HG03139 (cell line): Measurements from ENCODE around the gene TAS1R2.
"Not testable (repeated sequence)": the region's sequence is repeated elsewhere in the genome, so short reads cannot be mapped to it uniquely, and the experiment has no call there.

ENCODE experiments used
- ATAC-seq: cut with Tn5 transposase; IDR thresholded peaks from one replicate; pipeline ENCODE4 v1.9.1; 2021; ENCODE audit not compliant: unreplicated experiment

Gene TAS1R2

GRCh38 chr1:18869847-18870594 lies 10.6 kb upstream of the TAS1R2 start:
- no peak for ATAC-seq

- ATAC-seq = no peak
These were observed 9.5 kb upstream of the TAS1R2 start for GRCh38 chr1:18868801-18869424.

GRCh38 chr1:18868354-18868753 lies 8.9 kb upstream of the TAS1R2 start:
- ATAC-seq = no peak

- ATAC-seq = no peak
These were observed 7.4 kb upstream of the TAS1R2 start for GRCh38 chr1:18866846-18867245.

DNA sequence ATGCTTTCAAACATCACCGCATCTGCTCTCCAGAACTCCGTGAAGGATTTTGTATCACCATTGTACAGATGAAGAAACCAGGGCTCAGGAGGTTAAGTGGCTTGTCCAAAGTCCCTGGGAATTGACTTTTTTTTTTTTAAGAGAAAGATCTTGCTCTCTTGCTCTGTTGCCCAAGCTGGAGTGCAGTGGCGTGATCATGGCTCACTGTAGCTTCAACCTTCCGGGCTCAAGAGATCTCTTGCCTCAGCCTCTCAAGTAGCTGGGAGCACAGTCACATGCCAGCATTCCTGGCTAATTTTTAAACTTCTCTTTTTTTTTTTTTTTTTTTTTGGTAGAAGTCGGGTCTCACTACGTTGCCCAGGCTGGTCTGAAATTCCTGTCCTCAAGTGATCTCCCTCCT lies 6.9 kb upstream of the TAS1R2 start:
- no peak for ATAC-seq

DNA sequence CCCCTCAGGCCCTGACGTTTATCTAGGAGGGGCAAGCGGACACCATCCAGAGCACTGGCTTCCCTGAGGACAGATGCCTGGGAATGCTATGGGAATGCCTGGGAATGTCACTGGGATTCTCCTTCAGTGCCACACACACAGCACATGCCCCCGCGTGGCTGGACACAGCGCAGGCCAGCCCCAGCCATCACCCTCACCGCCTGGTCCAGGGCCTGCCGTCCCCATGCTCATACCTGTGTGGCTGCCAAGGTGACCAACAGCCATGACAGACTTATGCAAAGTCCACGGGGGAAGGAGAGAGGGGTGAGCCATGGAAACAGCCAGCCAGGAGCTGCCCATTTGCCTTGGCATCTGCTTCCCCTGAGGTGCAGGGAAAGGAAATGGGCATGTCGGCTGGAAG lies 5.7 kb upstream of the TAS1R2 start:
- no peak for ATAC-seq

GRCh38 chr1:18861590-18861989 lies 2.1 kb upstream of the TAS1R2 start:
- ATAC-seq = no peak

- ATAC-seq = no peak
These were observed 1.6 kb upstream of the TAS1R2 start for GRCh38 chr1:18861082-18861481.

DNA sequence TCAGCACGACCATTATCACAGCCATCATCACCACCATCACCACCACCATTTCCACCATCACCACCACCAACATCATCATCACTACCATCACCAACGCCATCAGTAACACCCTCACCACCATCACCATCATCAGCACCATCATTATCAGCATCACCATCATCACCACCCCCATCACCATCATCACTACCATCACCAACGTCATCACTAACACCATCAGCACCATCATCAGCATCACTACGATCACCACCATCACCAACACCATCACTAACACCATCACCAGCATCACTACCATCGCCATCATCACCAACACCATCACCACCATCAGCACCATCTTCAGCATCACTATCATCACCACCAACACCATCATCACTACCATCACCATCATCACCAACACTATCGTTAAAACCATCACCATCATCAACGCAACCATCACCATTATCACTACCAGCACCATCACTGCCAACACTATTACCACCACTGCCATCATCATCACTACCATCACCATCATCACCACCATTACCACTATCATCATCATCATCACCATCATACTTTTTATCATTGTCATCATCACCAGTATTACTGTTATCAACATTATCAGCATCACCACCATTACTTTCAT lies 1.3 kb downstream of the TAS1R2 start:
- ATAC-seq = no peak

GRCh38 chr1:18856435-18856834 lies 3.0 kb downstream of the TAS1R2 start:
- ATAC-seq = no peak

DNA sequence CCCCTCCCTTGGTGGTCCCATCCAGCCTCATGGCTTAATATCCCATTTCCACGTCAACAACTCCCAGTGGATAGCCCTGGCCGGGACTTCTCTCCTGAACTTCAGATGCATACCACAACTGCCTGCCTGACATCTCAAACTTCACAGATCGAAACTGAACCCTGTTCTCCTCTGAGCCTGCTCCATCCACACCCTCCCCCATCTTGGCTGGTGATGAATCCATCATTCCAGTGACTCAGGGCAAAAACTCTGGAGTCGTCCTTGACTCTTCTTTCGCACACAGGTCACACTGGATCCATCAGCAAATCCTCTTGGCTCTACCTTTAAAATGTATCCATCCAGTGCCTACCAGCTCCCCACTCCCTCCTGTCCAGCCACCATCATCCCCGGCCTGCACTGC lies 3.9 kb downstream of the TAS1R2 start:
- ATAC-seq = no peak

GRCh38 chr1:18854331-18855025 lies 5.0 kb downstream of the TAS1R2 start:
- ATAC-seq = no peak

GRCh38 chr1:18852501-18852900 lies 7.0 kb downstream of the TAS1R2 start:
- ATAC-seq = no peak

DNA sequence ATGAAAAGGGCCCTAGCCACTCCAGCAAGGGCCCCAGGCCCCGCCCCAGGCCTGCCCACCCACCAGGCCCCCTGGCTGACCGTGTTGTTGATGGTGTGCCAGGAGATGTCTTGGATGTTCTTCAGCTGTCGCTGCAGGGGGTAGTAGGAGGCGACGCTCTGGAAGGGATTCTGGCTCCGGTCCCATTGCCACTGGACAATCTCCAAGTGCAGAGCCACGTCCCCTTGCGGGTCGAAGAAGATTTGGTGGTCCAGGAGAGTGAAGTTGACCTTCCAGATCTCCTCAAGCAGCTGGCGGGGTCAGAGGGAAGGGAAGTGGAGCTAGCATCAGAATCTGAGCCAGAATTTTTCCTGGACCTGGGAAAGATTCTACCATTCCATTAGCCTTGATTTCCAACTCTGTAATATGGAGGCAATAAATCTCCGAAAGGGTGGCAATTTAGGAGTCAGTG lies 10.2 kb downstream of the TAS1R2 start:
- no peak for ATAC-seq

GRCh38 chr1:18847723-18848122 lies 11.7 kb downstream of the TAS1R2 start:
- not testable (repeated sequence) for ATAC-seq

DNA sequence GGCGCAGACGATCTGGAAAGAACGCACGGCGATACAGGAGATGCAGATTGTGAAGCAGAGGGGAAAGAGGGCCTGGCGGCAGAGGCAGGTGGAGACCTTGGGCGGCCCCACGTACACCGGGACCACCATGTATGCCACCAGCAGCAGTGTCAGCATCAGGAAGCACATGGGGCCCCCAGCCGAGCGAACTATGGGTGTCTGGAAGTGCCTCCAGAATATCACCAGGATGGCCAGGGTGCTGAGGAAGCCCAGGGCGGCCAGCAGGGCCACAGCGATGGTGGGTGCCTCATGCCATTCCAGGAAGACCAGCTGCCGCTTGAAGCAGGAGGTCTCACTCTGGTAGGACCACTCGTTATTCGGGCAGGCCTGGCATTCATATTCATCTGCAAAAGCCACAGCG lies 19.3 kb downstream of the TAS1R2 start:
- ATAC-seq = no peak

DNA sequence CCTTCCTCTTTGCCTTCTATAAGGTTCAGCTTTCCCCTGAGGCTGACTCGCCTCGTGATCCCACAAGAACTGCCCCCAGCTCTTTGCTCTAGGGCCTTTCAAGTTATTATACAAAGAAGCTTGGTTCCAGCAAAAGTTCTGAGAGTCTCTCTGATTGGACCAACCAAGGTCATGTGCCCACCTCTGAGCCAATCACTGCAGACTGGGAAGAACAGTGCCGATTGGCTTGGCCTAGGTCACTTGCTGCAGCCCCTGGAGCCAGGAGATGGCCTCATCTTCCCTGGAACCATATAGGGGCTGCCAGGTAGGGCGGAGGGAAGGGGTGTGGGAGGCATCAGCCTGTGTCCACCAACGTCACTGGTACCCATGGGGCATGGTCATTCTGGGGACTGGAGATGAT lies 22.8 kb downstream of the TAS1R2 start:
- no peak for ATAC-seq

- ATAC-seq = not testable (repeated sequence)
These were observed 27.1 kb downstream of the TAS1R2 start for GRCh38 chr1:18832319-18832718.

- no peak for ATAC-seq
These were observed 27.8 kb downstream of the TAS1R2 start for GRCh38 chr1:18831656-18832055.

GRCh38 chr1:18830596-18830995 lies 28.9 kb downstream of the TAS1R2 start:
- ATAC-seq = no peak

DNA sequence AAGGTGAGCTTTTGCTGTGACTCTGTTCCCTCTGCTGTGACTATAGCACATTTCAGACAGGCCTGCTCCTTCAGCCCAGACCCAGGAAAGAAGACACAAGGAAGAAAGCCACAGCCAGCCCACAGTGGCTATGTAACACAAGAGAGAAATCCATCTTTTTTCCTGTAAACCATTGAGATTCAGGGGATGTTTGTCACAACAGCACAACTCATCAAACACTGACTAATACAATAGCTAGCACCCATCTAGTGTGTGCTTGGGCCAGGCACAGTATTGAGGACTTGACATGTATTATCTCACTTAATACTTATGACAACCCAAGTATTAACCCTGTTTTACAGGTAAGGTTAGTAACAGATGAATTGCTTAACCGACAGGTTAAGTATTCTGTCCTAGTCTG lies 29.8 kb downstream of the TAS1R2 start:
- ATAC-seq = no peak

GRCh38 chr1:18828224-18828623 lies 31.2 kb downstream of the TAS1R2 start:
- no peak for ATAC-seq
